Panc1 (cell line): ENCODE measurements around the gene ZSCAN5C.
"Not testable (repeated sequence)": the region's sequence is repeated elsewhere in the genome, so short reads cannot be mapped to it uniquely, and the experiment has no call there.

Experiments
- CTCF ChIP-seq: fragments of 450-650 bp; IDR thresholded peaks from 2 replicates; pipeline ENCODE4 v1.5.1; 2017; ENCODE audit warnings: mild to moderate bottlenecking
- POLR2AphosphoS5 ChIP-seq: IDR thresholded peaks from 2 replicates; pipeline ENCODE4 v1.6.1; 2012; ENCODE audit warnings: mild to moderate bottlenecking, low read depth, low read length, moderate library complexity

GRCh38 chr19:56210036-56210435, 8.0 kb downstream of the ZSCAN5C start:
- not testable (repeated sequence) for TF ChIP-seq POLR2AphosphoS5, CTCF
